ENCODE results near the gene CACNA1S.

CACNA1S gene

DNA sequence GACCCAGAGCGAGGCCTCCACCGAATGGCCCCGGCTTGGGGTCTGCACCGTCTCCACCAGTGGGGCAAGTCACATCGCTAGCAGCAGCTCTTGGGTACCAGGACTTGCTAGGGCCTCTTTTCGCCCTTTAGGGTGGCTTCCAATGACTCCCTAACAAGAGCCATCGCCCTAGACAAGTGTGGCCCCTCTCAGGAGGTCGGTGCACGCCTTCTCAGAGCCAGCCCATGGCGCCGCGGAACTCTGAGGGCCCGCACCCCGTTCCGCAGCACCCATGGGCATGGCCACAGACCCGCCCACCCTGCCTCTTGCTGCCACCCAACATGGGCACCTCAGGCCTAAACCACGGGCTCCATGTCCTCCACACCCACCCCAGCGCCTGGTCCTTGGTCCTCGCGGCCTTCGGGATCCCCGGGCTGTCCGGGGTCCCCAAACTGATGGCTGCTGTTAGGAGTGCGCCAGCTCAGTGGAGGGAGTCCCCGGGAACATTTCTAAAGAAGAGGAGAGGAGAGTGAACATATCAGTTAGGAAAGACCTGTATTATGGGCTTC, 3.2 kb upstream of the CACNA1S start:
- DNase-seq, result no peak

DNA sequence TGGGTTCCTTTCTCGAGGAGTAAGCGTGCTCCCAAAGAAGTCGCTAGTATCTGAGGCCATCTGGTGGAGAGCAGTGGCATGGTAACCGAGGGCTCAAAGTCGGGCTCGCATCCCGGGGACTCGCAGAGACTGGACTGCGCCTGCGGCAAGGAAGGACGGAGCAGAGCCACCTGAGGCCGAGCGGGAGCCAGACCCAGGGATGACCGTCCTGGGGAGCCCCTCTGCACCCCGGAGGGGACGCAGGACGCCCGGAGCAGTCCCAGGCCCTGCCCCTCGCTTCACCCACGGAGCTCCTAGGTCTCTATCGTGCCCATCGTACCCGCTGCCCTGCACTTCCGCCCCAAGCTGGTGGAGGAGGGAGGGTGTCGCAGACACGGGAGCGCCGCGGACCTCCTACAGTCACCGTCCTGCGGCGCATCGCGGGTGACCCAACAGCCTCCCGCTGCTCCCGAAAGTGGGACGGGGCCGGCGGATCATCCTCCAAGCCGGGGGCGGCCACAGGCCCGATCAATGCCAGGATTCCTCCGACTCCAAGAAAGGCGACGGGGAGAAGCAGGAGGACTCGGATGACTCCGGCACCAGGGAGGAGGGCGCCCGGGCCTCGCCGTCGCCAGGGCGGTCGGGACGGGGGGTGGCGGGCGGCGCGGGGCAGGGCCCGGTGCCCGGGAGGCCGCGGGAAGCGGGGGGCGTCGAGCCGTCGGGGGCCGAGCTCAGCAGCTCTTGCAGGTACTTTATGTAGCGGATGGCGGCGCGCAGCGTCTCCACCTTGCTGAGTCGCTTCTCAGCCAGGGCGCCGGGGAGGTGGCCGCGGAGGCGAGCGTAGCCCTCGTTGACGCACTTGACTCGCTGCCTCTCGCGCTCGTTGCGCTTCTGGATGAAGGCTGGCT, 2.3 kb upstream of the CACNA1S start:
- DNase-seq, result no peak

DNA sequence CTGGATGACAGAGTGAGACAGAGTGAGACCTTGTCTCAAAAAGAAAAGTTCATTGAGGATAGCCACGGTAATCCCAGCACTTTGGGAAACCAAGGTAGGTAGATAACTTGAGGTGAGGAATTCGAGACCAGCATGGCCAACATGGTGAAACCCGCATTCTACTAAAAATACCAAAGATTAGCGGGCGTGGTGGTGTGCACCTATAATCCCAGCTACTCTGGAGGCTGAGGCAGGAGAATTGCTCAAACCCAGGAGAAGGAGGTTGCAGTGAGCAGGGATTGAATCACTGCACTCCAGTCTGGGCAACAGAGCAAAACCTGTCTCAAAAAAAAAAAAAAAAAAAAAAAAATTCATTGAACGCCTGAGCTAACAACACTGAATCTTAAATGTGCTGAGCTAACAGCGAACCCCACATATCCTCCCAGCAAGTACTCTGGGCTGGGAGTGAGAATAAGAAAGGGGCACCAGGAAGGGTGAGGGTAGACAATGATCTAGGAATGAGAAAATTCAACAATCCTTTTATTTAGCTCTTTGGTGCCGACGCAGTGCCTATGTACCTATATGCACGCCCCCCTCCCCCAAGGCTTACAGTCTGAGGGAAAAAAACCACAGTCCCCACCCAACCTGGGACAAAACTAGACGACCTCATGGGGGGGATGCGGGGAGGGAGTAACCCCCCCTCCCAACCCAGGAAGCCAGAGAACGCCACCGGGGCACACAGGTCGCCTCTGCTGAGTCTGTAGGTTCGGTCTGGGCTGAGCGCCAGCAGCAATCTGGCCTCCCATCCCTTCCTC, 1.4 kb upstream of the CACNA1S start:
- DNase-seq, result no peak

DNA sequence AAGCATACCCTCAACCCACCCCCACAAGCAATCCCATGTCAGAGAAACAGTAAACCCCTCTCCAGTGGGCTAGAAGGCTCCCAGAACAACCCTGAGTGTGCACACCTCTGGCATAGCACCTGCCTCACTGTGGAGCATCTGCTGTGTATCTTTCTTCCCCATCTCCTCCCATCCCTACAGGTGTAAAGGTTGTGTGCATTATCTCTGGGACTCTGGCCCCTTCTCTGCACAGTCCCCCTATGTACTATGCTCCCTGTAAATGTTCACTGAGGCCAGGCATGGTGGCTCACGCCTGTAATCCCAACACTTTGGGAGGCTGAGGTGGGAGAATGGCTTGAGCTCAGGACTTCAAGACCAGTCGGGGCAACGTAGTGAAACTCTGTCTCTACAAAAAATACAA, 700 bp upstream of the CACNA1S start:
- no peak for DNase-seq

DNA sequence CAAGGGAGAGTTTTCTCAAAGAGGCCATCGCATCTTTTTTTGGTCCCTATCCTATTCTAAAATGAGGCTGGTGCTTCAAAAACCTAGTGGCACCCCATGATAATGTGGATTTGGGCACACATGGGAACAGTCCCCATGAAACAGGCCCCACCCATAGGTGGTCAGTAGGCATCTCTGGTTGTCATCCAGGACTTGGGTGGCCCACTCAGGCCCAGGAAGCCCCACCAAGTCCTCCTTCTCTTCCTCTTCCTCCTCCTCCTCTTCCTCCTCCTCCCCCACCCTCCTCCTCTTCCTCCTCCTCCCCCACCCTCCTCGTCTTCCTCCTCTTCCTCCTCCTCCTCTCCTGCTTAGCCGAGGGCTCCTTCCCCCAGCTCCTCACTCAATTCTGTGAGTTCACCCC, 554 bp downstream of the CACNA1S start:
- no peak for DNase-seq

DNA sequence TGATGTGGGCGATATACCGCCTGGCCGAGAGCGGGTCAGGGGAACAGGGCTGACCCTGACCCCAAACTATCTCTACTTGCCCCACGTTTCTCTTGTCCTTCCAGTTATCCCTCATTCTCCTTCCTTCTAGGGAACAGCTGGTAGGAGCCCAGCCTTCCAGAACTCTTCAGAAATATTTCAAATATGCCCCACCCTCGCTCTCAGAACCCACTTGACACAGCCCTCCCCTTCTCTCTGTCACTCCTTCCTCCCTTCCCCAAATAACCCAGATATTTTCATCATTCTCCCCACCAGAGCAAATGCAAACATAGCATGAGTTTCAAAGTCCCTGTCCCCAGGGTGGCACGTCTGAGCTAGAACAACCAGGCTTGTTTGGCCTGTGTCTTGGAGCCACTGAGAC, 1.1 kb downstream of the CACNA1S start:
- DNase-seq, result no peak

DNA sequence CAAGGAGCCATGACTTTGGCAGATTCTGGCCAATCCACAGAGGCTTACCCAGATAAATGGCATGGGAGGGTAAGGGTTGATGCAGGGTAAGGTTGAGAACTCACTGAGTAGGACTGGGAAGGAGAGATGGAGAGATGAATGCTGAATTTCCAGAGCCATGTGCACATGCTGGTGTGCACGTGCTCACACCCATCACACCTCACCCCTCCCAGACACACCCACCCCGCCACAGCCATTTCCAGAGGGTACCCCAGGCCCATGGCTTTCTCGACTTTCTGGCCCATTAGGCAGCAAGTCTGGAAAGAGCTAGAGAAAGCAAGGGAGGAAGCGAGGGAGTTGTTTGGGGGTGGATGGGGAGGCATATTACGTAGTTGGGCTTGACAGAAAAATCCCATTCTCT, 1.6 kb downstream of the CACNA1S start:
- no peak for DNase-seq

DNA sequence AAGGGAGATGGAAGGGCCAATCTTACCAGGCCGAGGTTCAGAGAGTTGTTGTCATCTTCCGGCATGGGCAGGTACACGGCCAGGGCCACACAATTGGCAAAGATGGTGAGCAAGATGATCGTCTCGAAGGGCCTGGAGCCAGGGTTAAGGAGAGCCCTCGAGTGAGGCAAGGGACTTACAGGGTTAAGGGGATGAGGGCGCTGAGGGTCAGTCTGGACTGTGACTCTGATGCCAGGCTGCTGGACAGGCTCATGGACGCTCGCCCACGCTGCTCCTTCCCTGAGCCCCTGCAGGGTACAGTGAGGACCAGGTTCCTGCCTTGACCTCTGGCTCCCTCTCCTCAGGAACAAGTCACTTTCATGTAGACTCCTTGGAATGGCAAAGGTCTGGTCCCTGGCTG, 2.1 kb downstream of the CACNA1S start:
- DNase-seq, result no peak

DNA sequence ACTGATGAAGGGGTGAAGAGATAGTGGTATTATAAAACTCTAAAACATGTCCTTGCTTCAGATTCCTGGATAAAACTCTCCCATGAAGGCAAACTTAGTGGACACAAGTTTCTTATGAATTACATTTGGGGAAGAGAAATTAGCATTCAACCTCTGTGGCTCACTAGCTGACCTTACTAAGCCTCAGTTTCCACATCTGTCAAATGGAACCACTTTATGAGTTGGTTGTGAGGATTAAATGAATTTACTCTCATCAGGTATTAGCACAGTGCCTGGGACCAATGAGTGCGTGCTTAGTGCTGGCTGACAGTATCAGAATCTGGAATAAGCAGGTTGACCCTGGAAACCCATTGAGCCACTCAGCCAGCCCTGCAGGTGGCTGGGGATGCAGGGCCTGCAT, 2.6 kb downstream of the CACNA1S start:
- DNase-seq, result no peak

DNA sequence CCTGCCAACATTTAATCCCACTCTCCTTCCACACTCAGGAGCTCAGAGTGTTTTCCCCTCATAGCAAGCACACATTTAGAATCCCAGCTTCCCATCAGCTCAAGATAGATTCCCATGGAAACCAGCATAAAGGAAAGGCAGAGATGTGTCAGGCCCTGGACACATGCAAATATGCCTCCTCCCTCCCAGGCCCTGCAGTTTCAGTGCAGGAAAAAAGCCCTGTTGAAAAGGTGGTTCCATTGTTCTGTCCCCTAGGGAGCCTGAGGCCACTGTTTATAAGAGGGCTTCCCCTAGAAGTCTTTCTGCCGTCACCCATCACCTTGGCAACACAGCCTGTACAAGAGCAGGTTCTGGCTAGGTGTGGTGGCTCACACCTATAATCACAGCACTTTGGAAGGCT, 3.6 kb downstream of the CACNA1S start:
- no peak for DNase-seq

DNA sequence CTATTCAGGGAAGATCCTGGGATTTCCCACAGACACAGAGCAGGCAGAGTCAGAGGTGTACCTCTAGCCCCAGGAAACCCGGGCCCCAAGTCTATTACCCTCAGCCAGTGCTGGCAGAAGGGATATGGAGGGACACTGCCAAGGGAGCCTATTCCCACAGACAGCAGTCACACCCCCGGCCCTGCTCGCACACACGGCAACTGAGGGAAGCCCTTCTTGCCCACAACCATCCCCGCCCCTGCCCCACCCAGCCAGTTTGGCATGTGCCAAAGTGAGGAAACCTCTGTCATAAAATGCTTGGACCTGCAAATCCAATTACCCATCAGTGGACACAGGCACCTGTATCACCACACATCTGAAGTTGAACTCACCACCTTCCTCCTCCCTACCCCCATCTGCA, 6.5 kb downstream of the CACNA1S start:
- DNase-seq, result no peak

DNA sequence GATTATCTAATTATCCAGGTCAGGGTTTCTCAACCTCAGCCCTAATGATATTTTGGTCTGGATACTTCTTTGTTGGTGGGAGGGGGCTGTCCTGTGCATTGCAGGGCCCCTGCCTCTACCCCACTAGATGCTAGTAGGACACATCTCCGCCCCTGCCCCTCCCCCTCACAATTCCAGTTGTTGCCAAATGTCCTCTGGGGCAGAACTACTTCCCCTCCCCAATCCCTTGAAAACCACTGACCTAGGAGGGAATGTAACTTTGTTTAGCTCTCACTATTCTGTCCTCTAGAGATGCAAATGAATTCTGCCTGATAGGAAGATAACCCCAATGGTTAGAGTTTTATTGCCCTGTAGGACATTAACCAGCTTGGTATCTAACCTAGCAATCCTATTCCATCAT, 8.1 kb downstream of the CACNA1S start:
- DNase-seq, result no peak

DNA sequence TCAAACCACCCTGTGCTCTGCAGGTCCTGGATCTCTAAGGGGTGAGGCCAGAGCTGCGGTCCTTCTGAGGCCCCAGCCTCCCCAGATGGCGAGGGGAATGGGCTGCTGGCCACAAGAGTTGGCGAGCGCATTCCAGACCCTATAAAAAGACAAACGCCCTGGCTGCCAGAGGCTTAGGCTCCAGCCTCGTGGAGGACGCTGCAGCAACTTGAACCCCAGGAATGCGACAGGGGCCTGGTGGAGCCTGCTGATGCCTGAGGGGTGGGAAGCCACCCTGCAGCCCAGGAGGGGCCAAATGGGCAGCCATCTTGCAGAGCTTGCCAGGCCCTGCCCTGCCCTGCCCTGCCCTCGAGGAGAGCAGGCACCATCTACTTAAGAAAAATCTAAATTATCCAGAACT, 8.6 kb downstream of the CACNA1S start:
- no peak for DNase-seq

DNA sequence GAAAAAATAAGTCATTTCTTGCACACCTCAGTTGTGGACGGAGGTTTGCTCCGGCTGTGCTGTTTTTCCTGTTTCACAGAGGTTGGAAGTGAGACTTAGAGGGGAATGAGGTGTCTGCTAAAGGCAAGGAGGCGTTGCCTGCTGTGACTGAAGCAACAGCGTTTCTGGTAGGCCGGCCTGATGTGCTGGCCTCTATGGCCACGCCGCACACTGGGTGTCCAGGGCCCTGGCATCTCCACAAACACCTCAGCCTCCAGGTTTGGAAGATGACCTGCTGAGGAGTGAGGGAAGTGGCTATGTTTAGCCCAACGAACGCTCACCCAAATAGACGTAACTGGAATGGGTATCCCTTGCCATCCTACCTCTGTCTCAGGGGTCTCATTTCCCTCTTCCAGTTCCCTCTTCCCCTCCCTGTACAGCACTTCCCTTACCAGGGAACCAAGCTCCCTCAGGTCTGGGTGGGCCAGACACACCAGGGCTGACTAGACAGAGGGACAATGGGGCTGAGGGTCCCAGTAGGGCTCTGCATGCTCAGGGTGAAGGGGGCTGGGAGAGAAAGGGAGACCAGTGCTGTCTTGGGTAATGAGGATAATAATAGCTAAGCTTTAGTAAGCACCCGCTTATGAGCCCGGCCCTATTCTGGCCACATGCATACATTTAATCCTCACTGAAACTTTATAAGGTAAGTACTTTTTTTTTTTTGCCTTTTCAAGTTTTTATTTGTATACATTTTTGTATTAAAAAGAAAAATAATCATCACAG, 11.9 kb downstream of the CACNA1S start:
- DNase-seq, result no peak

DNA sequence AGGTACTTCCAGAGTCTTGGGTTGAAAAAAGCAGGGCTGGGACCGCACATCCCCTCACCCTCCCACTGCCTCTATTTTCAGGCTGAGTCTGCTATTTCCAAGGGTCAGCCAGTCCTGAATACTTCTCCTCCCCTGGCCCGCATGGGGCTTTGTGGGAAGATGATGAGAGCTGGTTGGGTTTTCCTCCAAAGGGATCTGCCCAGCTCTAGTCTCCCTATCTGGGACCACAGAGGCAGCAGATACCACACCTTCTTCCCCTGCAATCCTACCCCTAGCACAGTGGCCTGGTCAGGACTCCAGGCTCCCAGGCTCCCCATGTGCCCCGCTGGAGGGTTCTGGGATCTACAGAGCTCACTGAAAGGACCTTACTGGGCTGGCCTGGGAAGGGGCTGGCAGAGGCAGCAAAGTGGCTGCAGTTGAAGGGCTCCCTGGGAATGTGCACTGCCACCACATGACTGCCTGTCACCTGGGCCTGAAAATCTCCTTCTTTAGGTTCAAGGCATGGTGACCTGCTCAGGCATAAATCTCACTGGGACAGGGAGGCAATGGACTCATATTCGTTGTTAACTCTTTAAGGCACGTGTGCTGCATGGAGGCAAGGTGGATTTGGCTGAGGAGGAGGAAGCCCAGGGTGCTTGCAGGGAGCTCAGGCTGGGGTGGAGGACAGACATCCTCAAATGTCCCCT, 13.1 kb downstream of the CACNA1S start:
- no peak for DNase-seq

DNA sequence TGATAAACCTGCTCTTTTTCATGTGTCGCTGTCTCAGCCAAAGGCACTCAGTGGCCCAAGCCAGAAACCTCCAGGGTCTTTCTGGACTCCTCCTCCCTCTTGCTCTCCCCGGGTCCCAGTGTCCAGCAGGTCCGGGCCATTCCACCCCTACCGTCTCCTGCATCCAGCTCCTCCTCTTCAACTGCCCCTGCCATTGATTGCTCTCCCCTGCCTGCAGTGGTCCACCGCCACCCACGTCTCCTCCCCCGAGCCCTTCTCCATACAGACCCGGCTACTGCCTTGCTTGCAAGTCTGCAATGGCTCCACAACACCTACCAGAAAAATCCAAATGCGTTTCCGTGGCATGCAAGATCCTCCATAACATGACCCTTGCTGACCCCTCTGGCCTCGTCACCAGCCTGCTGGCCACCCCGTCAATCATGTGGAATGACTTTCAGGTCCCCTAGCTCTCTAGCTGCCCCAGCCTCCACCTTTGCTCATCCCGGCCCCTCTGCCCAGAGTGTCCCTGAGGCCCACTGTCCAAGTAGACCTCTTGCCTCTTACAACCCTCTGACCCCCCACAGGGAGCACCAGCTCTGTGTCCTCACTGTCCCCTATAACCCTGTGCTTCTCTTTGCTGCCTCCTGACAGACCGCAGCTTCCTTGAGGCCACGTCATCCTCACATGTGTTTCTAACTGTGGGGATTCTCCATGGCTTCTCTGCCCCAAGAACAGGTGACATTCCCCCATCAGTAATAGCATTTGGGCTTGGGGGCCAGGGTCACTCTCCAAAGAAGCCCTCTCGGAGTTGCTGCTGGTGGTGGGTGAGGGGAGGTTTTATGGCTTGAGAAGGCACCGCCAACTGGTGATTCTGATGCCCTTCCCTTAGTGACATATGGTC, 15.0 kb downstream of the CACNA1S start:
- no peak for DNase-seq

DNA sequence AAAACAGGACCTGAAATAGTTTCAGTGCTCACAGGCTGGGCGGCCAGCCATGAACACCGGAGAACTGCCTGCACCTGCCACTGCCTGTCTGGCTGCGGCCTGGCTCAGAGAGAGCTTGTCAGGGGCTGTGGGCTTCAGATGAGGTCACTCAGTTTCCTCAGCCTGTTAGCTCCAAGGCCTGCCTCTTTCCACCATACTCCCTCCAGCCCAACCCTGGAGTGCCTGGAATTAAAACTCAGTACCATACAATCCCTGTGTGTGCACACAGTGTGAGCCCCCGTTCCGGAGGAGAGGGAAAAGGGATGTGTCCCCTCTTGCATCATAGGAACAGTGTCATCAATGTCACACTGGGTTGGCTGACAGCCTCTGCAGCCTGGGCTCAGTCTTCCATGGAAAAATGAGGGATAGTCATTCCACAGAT, 16.2 kb downstream of the CACNA1S start:
- no peak for DNase-seq

DNA sequence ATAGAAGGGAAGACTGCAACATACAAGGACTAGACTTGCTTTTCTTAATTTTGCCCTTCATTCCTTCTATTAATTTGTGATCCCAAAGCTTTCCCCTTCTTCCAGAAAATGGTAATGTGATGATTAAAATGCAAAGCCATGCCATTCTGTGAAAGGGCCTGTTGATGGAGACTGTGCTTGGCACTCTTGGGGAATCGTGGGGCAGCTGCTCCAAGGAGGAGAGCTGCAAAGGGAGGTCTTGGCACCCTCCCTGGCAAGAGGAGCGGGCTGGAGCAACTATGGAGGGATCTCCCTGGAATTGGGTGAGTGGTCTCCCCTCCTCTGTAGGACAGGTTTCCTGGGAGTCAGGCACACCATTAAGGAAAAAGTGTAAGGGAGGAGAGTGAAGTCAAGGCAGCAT, 16.6 kb downstream of the CACNA1S start:
- no peak for DNase-seq

DNA sequence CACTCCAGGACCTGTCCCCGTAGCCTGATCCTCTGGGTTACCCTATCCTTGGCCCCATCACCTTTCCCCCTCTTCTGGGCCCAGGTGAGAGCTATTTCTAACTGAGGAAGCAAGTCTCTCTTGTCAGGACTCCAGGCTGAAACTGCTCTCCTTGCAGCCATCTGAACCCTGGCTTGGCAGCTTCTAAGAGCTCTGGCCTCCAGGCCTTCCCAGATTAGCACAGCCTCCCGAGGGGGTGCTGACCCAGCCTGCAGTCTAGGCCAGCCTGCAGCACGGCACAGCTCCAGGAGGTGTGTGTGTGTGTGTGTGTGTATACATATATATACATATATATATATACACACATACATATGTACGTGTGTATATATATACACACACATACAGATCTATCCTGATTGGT, 17.4 kb downstream of the CACNA1S start:
- DNase-seq, result no peak

DNA sequence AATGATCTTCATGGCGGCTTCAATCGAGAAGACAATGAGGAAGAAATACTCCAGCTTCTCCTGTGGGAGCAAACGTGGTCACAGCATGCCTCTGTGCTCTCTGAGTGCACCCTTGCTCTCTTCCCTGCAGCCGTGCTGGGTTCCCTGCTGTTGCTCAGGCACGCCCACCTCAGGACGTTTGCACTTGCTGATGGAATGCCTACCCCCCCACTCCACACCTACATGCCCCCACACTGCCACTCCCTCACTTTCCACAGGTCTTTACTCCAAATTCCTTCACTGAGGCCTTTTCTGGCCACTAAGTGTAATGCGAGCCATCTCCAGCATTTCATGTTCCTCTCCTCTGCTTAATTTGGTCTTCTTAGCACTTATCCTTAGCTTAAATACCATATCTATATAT, 18.3 kb downstream of the CACNA1S start:
- no peak for DNase-seq

DNA sequence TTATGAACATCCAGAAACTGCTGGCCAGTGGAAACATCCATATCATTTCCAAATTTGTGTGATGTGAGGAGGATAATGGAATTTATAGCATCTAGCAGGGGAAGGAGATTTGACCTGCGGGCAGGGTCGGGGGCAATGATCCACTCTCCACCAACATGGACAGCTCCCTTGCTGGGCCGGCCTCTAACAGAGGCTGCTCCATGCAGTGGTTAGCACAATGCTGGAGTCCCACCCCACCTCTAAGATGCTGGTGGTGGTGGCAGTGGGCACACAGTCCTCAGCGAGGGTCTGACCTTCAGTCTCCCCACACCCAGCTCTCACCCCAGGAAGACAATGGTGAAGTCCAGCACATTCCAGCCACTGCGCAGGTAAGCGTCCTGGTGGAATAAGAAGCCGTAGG, 18.7 kb downstream of the CACNA1S start:
- no peak for DNase-seq

DNA sequence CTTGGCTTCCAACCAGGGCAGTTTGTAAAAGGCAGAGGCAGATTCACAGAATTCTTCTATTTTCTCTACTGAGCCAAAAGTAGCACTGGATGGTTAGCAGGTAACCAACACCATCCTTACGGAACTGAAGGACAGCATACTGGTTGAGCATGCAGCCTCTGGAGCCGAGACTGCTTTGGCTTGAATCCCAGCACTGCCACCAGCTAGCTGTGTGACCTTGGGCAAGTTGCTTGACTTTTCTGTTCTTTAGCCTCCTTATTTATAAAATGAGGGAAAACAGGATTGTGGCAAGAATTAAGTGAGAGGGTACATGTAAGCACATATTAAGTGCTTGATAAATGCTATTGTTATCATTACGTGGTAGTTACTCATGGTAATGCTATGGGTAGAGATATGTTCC, 19.5 kb downstream of the CACNA1S start:
- no peak for DNase-seq
